MM.1S (cell line): ENCODE measurements around the gene RAB31.

Source experiments
- EZH2phosphoT487 ChIP-seq: fragments of 300-600 bp; sonication (generic); IDR thresholded peaks from 2 replicates; pipeline ENCODE4 v1.6.1; 2018; ENCODE audit warnings: antibody characterized with exemption, low read length
- TF ChIP-seq, protein P1 (sequence below): fragments of 300-600 bp; sonication (generic); IDR thresholded peaks from 2 replicates; pipeline ENCODE4 v1.5.1; 2016; ENCODE audit warnings: antibody characterized with exemption, low read length, mixed read lengths

GRCh38 chr18:9771977-9772660 is 64.0 kb downstream of the RAB31 start:
- TF ChIP-seq, protein P1, sequence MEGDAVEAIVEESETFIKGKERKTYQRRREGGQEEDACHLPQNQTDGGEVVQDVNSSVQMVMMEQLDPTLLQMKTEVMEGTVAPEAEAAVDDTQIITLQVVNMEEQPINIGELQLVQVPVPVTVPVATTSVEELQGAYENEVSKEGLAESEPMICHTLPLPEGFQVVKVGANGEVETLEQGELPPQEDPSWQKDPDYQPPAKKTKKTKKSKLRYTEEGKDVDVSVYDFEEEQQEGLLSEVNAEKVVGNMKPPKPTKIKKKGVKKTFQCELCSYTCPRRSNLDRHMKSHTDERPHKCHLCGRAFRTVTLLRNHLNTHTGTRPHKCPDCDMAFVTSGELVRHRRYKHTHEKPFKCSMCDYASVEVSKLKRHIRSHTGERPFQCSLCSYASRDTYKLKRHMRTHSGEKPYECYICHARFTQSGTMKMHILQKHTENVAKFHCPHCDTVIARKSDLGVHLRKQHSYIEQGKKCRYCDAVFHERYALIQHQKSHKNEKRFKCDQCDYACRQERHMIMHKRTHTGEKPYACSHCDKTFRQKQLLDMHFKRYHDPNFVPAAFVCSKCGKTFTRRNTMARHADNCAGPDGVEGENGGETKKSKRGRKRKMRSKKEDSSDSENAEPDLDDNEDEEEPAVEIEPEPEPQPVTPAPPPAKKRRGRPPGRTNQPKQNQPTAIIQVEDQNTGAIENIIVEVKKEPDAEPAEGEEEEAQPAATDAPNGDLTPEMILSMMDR = no peak
- TF ChIP-seq EZH2phosphoT487 = no peak
